ENCODE measurements around the gene SLC25A39.

Gene SLC25A39

GRCh38 chr17:44277976-44278375, 46.6 kb downstream of the SLC25A39 start:
- DNase-seq (ENCODE audit: low spot score) = no peak

DNA sequence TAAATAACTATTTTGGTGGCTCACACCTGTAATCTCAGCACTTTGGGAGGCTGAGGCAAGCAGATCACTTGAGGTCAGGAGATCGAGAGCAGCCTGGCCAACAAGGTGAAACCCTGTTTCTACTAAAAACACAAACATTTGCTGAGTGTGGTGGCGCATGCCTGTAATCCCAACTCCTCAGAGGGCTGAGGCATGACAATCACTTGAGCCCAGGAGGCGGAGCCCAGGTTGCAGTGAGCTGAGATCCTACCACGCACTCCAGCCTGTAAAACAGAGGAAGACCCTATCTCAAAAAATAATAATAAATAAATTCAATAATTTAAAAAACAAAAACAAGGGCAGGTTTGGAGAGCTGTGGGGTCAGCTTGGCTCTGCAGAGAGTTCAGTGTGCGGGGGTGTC, 51.0 kb downstream of the SLC25A39 start:
- no peak for DNase-seq (ENCODE audit: low spot score)

- no peak for DNase-seq (ENCODE audit: low spot score)
Observed at GRCh38 chr17:44272954-44273353, 51.7 kb downstream of the SLC25A39 start.

GRCh38 chr17:44272321-44272951, 52.2 kb downstream of the SLC25A39 start:
- no peak for DNase-seq (ENCODE audit: low spot score)

All from LoVo (cell line).